HepG2 (cell line): ENCODE data around the gene OR51A7. TPM values are rescaled to one million over a fixed set of nuclear protein-coding genes. Genes with fewer than 3 reads are reported as not detected.

Experiments
- ATAC-seq: fragments of 200-7000 bp; cut with Tn5 transposase; 3 replicates; pipeline ENCODE4 v1.9.1; 2020; ENCODE audit warnings: mild to moderate bottlenecking, moderate library complexity
- BruUV-seq: library from RNA; stranded (reverse); fragments of 400-500 nt; replicated peaks from 2 replicates; lab custom pipeline; 2021; lab: Mats Ljungman, UMichigan
- CTCF ChIA-PET: fragments of 300-600 bp; formaldehyde crosslinking; extraction: SDS; loops from one replicate; lab custom pipeline; 2021; ENCODE audit warnings: low total read pairs, inconsistent platforms, low intra/inter-chr PET ratio; lab: Yijun Ruan, JAX
- POLR2A ChIA-PET: fragments of 350-600 bp; sonication (Branson Sonifier 250); formaldehyde crosslinking; loops from one replicate; lab custom pipeline; 2020; ENCODE audit warnings: antibody characterized with exemption, inconsistent platforms; lab: Yijun Ruan, JAX
- DNase-seq: peaks from one replicate; pipeline ENCODE4 v3.0.0-alpha.2; 2015; ENCODE audit warnings: low spot score
- FAIRE-seq: peaks from 3 replicates; lab custom pipeline; 2011; peaks lifted over from hg19 to GRCh38; lab: Jason Lieb, UNC
- H2AFZ ChIP-seq: one replicate; pipeline ENCODE4 v1.6.1; 2011; ENCODE audit warnings: low read length, inconsistent platforms
- H3K27ac ChIP-seq: fragments of 300-600 bp; 3 replicates; pipeline ENCODE4 v1.8.0; 2011; ENCODE audit warnings: mixed run types, mild to moderate bottlenecking, mixed read lengths, low read length, inconsistent platforms; ENCODE audit not compliant: insufficient read depth; ENCODE audit errors: extremely low read length
- H3K27me3 ChIP-seq, 2 experiments: fragments of 200-600 bp in 1 of 2; 2 replicates in 1 of 2; 3 replicates in 1 of 2; pipeline versions ENCODE4 v1.6.0 to v1.8.0; 2011; ENCODE audit warnings: low read length in 2 of 2, mild to moderate bottlenecking in 2 of 2, moderate library complexity in 2 of 2, inconsistent platforms in 1 of 2; ENCODE audit not compliant: insufficient read depth in 2 of 2, control insufficient read depth in 1 of 2
- H3K36me3 ChIP-seq, 2 experiments: fragments of 200-600 bp in 1 of 2; replicated peaks in 1 of 2; 2 replicates in 1 of 2; 3 replicates in 1 of 2; pipeline versions ENCODE4 v1.5.1 to v1.8.0; 2011; ENCODE audit warnings: low read length in 2 of 2, inconsistent platforms in 1 of 2; ENCODE audit not compliant: insufficient read depth in 2 of 2, control insufficient read depth in 1 of 2
- H3K4me1 ChIP-seq: 2 replicates; pipeline ENCODE4 v1.5.1; 2012; ENCODE audit warnings: low read length, inconsistent platforms; ENCODE audit not compliant: insufficient read depth
- H3K4me2 ChIP-seq: 2 replicates; pipeline ENCODE4 v1.6.0; 2011; ENCODE audit warnings: low read depth, low read length, inconsistent platforms
- H3K4me3 ChIP-seq, 3 experiments: fragments of 200-600 bp in 1 of 3; sonication (generic), shearing (Covaris generic) in 1 of 3; replicated peaks in 1 of 3; 2 replicates each; pipeline ENCODE4 v1.5.1; 2011 to 2016; ENCODE audit warnings: low read length in 3 of 3, inconsistent platforms in 2 of 3, low read depth in 2 of 3, mild to moderate bottlenecking in 2 of 3, control low read depth in 1 of 3, mixed read lengths in 1 of 3; ENCODE audit not compliant: insufficient read depth in 1 of 3
- H3K79me2 ChIP-seq: one replicate; pipeline ENCODE4 v1.6.1; 2011; ENCODE audit warnings: low read length, inconsistent platforms; ENCODE audit not compliant: insufficient read depth
- H3K9ac ChIP-seq: 2 replicates; pipeline ENCODE4 v1.6.0; 2011; ENCODE audit warnings: mild to moderate bottlenecking, low read depth, low read length, inconsistent platforms; ENCODE audit not compliant: insufficient read depth
- H3K9me3 ChIP-seq: 2 replicates; pipeline ENCODE4 v1.5.1; 2012; ENCODE audit warnings: mild to moderate bottlenecking, low read length
- H4K20me1 ChIP-seq: 2 replicates; pipeline ENCODE4 v1.6.0; 2011; ENCODE audit warnings: inconsistent platforms, mild to moderate bottlenecking, low read length, moderate library complexity; ENCODE audit not compliant: insufficient read depth
- ASH2L ChIP-seq: fragments of 300-600, 200-600 bp; sonication (generic); IDR thresholded peaks from 2 replicates; pipeline ENCODE4 v1.7.0; 2017; ENCODE audit warnings: low read depth, mild to moderate bottlenecking, moderate library complexity, mixed read lengths, low read length; ENCODE audit not compliant: insufficient read length
- ATF7 ChIP-seq, 2 experiments: fragments of 450-650 bp in 1 of 2; sonication (generic) in 1 of 2; formaldehyde crosslinking in 1 of 2; IDR thresholded peaks; 2 replicates each; pipeline versions ENCODE4 v1.4.0 to v1.6.1; 2016 to 2020; ENCODE audit warnings: antibody characterized with exemption in 1 of 2, mild to moderate bottlenecking in 1 of 2, missing genetic modification reagents in 1 of 2
- ATRX ChIP-seq: sonication (generic); formaldehyde crosslinking; IDR thresholded peaks from 2 replicates; pipeline ENCODE4 v1.4.0; 2020; ENCODE audit warnings: missing genetic modification reagents, borderline replicate concordance
- CEBPB ChIP-seq: IDR thresholded peaks from 2 replicates; pipeline ENCODE4 v1.6.1; 2011; ENCODE audit warnings: low read depth, low read length, improper control_type of control experiment, borderline replicate concordance
- CHCHD3 ChIP-seq: sonication (generic); formaldehyde crosslinking; IDR thresholded peaks from 2 replicates; pipeline ENCODE4 v1.8.0; 2022; ENCODE audit warnings: mild to moderate bottlenecking, missing genetic modification reagents, moderate library complexity
- ETV6 ChIP-seq: sonication (generic); formaldehyde crosslinking; conservative IDR thresholded peaks from 2 replicates; pipeline ENCODE4 v1.4.0; 2020; ENCODE audit warnings: missing genetic modification reagents
- HBP1 ChIP-seq: IDR thresholded peaks from 2 replicates; pipeline ENCODE4 v1.6.1; 2016; ENCODE audit warnings: low read depth, control low read depth
- HINFP ChIP-seq: sonication (generic); formaldehyde crosslinking; IDR thresholded peaks from 2 replicates; pipeline ENCODE4 v1.4.0; 2020; ENCODE audit warnings: low read depth, mild to moderate bottlenecking, missing genetic modification reagents
- MED8 ChIP-seq: sonication (generic); formaldehyde crosslinking; IDR thresholded peaks from 2 replicates; pipeline ENCODE4 v1.8.1; 2023; ENCODE audit warnings: mild to moderate bottlenecking, missing genetic modification reagents; ENCODE audit not compliant: insufficient replicate concordance
- MYC ChIP-seq: sonication (generic); formaldehyde crosslinking; IDR thresholded peaks from 2 replicates; pipeline ENCODE4 v1.9.0; 2021; ENCODE audit warnings: missing genetic modification reagents, borderline replicate concordance
- PAWR ChIP-seq: sonication (generic); formaldehyde crosslinking; IDR thresholded peaks from 2 replicates; pipeline ENCODE4 v1.4.0; 2020; ENCODE audit warnings: missing genetic modification reagents, mild to moderate bottlenecking, borderline replicate concordance
- SP4 ChIP-seq: sonication (generic); formaldehyde crosslinking; IDR thresholded peaks from 2 replicates; pipeline ENCODE4 v1.8.1; 2023; ENCODE audit warnings: mild to moderate bottlenecking, missing genetic modification reagents
- SP5 ChIP-seq: IDR thresholded peaks from 2 replicates; pipeline ENCODE4 v1.6.1; 2016; ENCODE audit warnings: low read depth, borderline replicate concordance
- STAT5B ChIP-seq: sonication (generic); formaldehyde crosslinking; IDR thresholded peaks from 2 replicates; pipeline ENCODE4 v1.4.0; 2020; ENCODE audit warnings: missing genetic modification reagents
- TCF12 ChIP-seq, 2 experiments: fragments of 450-650 bp in 1 of 2; sonication (generic) in 1 of 2; formaldehyde crosslinking in 1 of 2; IDR thresholded peaks; 2 replicates each; pipeline versions ENCODE4 v1.6.1 to v1.8.0; 2017 to 2022; ENCODE audit warnings: antibody characterized with exemption in 1 of 2, mild to moderate bottlenecking in 1 of 2, missing genetic modification reagents in 1 of 2, moderate library complexity in 1 of 2
- ZBTB3 ChIP-seq: sonication (generic); formaldehyde crosslinking; IDR thresholded peaks from 2 replicates; pipeline ENCODE4 v1.4.0; 2020; ENCODE audit warnings: low read depth, mild to moderate bottlenecking, moderate library complexity, missing genetic modification reagents, borderline replicate concordance
- ZNF101 ChIP-seq: sonication (generic); formaldehyde crosslinking; IDR thresholded peaks from 2 replicates; pipeline ENCODE4 v1.4.0; 2020; ENCODE audit warnings: mild to moderate bottlenecking, low read depth, missing genetic modification reagents, borderline replicate concordance
- WGBS: methylation state at CpG from one replicate; pipeline ENCODE4 v1.1.6; 2017; ENCODE audit warnings: low lambda C conversion rate; 5-methylcytosine and 5-hydroxymethylcytosine counted together
- in situ Hi-C: cut with HindIII; loops from 2 replicates; pipeline ENCODE4 v1.10.0; 2017; ENCODE audit warnings: low pct_unique_long_range_greater_than_20kb; ENCODE audit not compliant: extremely low pct_ligation_motif_present
- intact Hi-C: fragments of 100-400 bp; cut with micrococcal nuclease; formaldehyde crosslinking; loops from one replicate; pipeline ENCODE4 v1.10.0; 2022; ENCODE audit not compliant: unreplicated experiment
- polyA plus RNA-seq, 8 experiments: library from polyadenylated mRNA; depleted of rRNA in 3 of 8; stranded (reverse) in 7 of 8; unstranded in 1 of 8; fragments of >200 nt; fragmentation: Illumina TruSeq in 4 of 8; extraction: Trizol in 4 of 8; gene quantifications; 2 replicates each; pipeline versions ENCODE4 v1.2.1 to v1.2.3, GENCODE V29; 2011 to 2016; ENCODE audit warnings: low read depth in 4 of 8, missing spikeins in 1 of 8, mixed read lengths in 1 of 8; ENCODE audit not compliant: insufficient read depth in 1 of 8
- total RNA-seq, 5 experiments: library from RNA; depleted of rRNA; stranded (reverse); fragments of >200 nt; fragmentation: Illumina TruSeq; extraction: Trizol; gene quantifications; 2 replicates each; pipeline ENCODE4 v1.2.3, GENCODE V29; 2016; ENCODE audit warnings: low read depth in 1 of 5

OR51A7 gene
- total and polyA plus RNA-seq, 2 of the 13 experiments (the other 11 are each of a cell fraction or from before 2014, with no cell fraction given) = not detected

- Histone ChIP-seq H4K20me1 (no peaks in the 10 kb centered on the region), H2AFZ (no peak overlapping the region), H3K9ac (no peak overlapping the region), H3K36me3 (no peaks in the 10 kb centered on the region), H3K4me3 (no peak overlapping the region), H3K4me1 (no peaks in the 10 kb centered on the region), H3K27me3 (no peaks in the 10 kb centered on the region), H3K9me3 (no peaks in the 10 kb centered on the region), H3K4me2 (no peak overlapping the region), H3K79me2 (no peaks in the 10 kb centered on the region), H3K27ac (no peak overlapping the region)
- in situ Hi-C loops (no loop called here), intact Hi-C loops (no loop called here)
- ChIA-PET CTCF (no interaction called here), POLR2A (no interaction called here)
- no TSS peak for BruUV-seq
- no peak for DNase-seq
- TF ChIP-seq ATF7 (IDR thresholded peaks at IDR 0.05) = peak; percentile 56; the same call in 1 of the 2 replicates
- TF ChIP-seq ATF7 (CRISPR knock-in tag; IDR thresholded peaks at IDR 0.05) = no peak
- TF ChIP-seq STAT5B (CRISPR knock-in tag) = no peak
- TF ChIP-seq CEBPB = 0 out of 2 replicates have a peak, but pooled peaks have one; percentile 10
- no peak for FAIRE-seq
- no peak for ATAC-seq
- 3% methylated on average over 3 of the region's 3 CpGs for WGBS
These were observed 33.2 kb downstream of the OR51A7 start for GRCh38 chr11:4936745-4937144.

GRCh38 chr11:4947505-4947904, 43.9 kb downstream of the OR51A7 start, which contains the start of gene OR51A4:
Gene OR51A4 (minus strand): TSS chr11:4947605. CDS start chr11:4947100, 505 bp downstream.
- no peak for ATAC-seq
- BruUV-seq = no TSS peak
- TF ChIP-seq SP5 (CRISPR knock-in tag) (no peak), MED8 (CRISPR knock-in tag) (no peak), ATRX (CRISPR knock-in tag) (no peak), HBP1 (no peak), MYC (CRISPR knock-in tag) (no peak), TCF12 (IDR thresholded peaks at IDR 0.05) (no peak), TCF12 (CRISPR knock-in tag; IDR thresholded peaks at IDR 0.05) (no peak), ZBTB3 (CRISPR knock-in tag) (no peak), PAWR (no peak), ZNF101 (no peak), CHCHD3 (CRISPR knock-in tag) (no peak), ASH2L (no peak), SP4 (CRISPR knock-in tag) (no peak), ETV6 (no peak), HINFP (no peak)

More at GRCh38 chr11:4947505-4947904, 43.9 kb downstream of the OR51A7 start, which contains the start of gene OR51A4:
- Histone ChIP-seq H3K4me3 (no peak within 1 kb of the TSS), H2AFZ (no peak within 1 kb of the TSS), H3K36me3 (no peaks in the 10 kb centered on the region), H3K9ac (no peak within 1 kb of the TSS), H3K4me1 (no peaks in the 10 kb centered on the region), H3K4me2 (no peak within 1 kb of the TSS), H3K9me3 (no peaks in the 10 kb centered on the region), H3K27ac (no peak within 1 kb of the TSS), H3K79me2 (no peaks in the 10 kb centered on the region), H4K20me1 (no peaks in the 10 kb centered on the region), H3K27me3 (no peaks in the 10 kb centered on the region)
- POLR2A ChIA-PET = no interaction called here
- CTCF ChIA-PET = no interaction called here
- DNase-seq (no peak), FAIRE-seq (no peak)
- intact Hi-C loops = no loop called here
- in situ Hi-C loops = no loop called here
